Body of pancreas (tissue), 4 donors: Measurements from ENCODE around the gene LGR5.

ENCODE experiments used
- POLR2A ChIP-seq, 3 donors: fragments of 450-650 bp; IDR thresholded peaks; one replicate each; pipeline ENCODE4 v1.6.1; 2016; ENCODE audit warnings: antibody characterized with exemption in 3 of 3, mild to moderate bottlenecking in 2 of 3
- TF ChIP-seq, protein P1 (sequence below), 7 experiments: fragments of 450-650 bp in 4 of 7; fragments of 200-600 bp in 3 of 7; sonication (generic) in 3 of 7; IDR thresholded peaks; one replicate each; pipeline ENCODE4 v1.5.1; 2016 to 2019; ENCODE audit warnings: antibody characterized with exemption in 7 of 7

DNA sequence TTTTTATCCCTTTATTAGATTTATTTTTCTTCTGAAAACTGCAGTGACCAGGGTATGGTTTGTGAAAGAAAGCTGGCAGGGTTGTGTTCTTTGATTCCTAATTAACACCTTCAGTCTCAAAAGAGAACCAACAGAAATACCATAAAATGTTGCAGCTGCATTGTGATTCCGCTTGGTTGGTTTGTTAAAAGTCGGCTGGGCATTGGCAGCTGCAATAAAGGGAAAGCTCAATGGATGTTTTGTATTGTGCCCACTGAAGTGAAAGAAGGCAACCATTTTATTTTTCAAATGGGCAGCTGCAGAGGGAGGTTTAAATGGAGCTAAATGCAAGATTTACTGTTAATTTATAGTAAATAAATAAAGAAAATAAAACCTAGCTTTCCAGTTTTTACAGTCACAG lies 16.7 kb downstream of the LGR5 start:
- TF ChIP-seq, protein P1, sequence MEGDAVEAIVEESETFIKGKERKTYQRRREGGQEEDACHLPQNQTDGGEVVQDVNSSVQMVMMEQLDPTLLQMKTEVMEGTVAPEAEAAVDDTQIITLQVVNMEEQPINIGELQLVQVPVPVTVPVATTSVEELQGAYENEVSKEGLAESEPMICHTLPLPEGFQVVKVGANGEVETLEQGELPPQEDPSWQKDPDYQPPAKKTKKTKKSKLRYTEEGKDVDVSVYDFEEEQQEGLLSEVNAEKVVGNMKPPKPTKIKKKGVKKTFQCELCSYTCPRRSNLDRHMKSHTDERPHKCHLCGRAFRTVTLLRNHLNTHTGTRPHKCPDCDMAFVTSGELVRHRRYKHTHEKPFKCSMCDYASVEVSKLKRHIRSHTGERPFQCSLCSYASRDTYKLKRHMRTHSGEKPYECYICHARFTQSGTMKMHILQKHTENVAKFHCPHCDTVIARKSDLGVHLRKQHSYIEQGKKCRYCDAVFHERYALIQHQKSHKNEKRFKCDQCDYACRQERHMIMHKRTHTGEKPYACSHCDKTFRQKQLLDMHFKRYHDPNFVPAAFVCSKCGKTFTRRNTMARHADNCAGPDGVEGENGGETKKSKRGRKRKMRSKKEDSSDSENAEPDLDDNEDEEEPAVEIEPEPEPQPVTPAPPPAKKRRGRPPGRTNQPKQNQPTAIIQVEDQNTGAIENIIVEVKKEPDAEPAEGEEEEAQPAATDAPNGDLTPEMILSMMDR (IDR thresholded peaks at IDR 0.05): no peak
- TF ChIP-seq POLR2A (IDR thresholded peaks at IDR 0.05): no peak
